HCT116 (cell line): Measurements from ENCODE around the gene INPP5J. TPM values are rescaled to one million over a fixed set of nuclear protein-coding genes. Genes with fewer than 3 reads are reported as not detected.

Experiments used
- ATAC-seq: fragments of 200-7000 bp; cut with Tn5 transposase; 2 replicates; pipeline ENCODE4 v1.9.1; 2020; ENCODE audit warnings: mild to moderate bottlenecking, moderate library complexity
- BruUV-seq: library from RNA; stranded (reverse); fragments of 400-500 nt; replicated peaks from 2 replicates; lab custom pipeline; 2021; lab: Mats Ljungman, UMichigan
- CTCF ChIA-PET: fragments of 300-600 bp; sonication (Branson Sonifier 250); formaldehyde crosslinking; loops from one replicate; lab custom pipeline; 2021; ENCODE audit warnings: antibody characterized with exemption; lab: Charles Lee
- POLR2A ChIA-PET: fragments of 300-600, 350-600 bp; sonication (Branson Sonifier 250); formaldehyde crosslinking; loops from one replicate; lab custom pipeline; 2021; ENCODE audit warnings: antibody characterized with exemption; lab: Charles Lee
- RAD21 ChIA-PET, 2 experiments: fragments of 300-600 bp; sonication (Branson Sonifier 250); formaldehyde crosslinking; loops; one replicate each; lab custom pipeline; 2023; ENCODE audit warnings: low total read pairs in 2 of 2; ENCODE audit not compliant: uncharacterized antibody in 2 of 2, unreplicated experiment in 2 of 2, low non-redundant PET in 1 of 2; lab: Charles Lee
- DNase-seq: peaks from one replicate; pipeline ENCODE4 v3.0.0-alpha.2; 2010; ENCODE audit warnings: low read depth, low spot score
- H2AFZ ChIP-seq: fragments of 200-600 bp; shearing (Covaris generic), sonication (generic); 2 replicates; pipeline ENCODE4 v1.6.1; 2017; ENCODE audit warnings: low read depth, mixed run types, mixed read lengths, antibody characterized with exemption, low read length; ENCODE audit not compliant: poor library complexity, severe bottlenecking
- H3K27ac ChIP-seq: 2 replicates; pipeline ENCODE4 v1.5.1; 2012; ENCODE audit warnings: low read depth, low read length
- H3K27me3 ChIP-seq: fragments of 200-600 bp; sonication (generic); 2 replicates; pipeline ENCODE4 v1.6.1; 2016; ENCODE audit warnings: mixed run types, low read length, mixed read lengths; ENCODE audit not compliant: insufficient read depth
- H3K36me3 ChIP-seq, 2 experiments: fragments of 200-500 bp in 1 of 2; fragments of 200-600 bp in 1 of 2; sonication (Bioruptor generic) in 1 of 2; sonication (generic) in 1 of 2; 2 replicates each; pipeline versions ENCODE4 v1.5.1 to v1.6.1; 2014 to 2016; ENCODE audit warnings: low read length in 2 of 2, inconsistent platforms in 1 of 2, mixed read lengths in 1 of 2, mixed run types in 1 of 2; ENCODE audit not compliant: insufficient read depth in 2 of 2, control insufficient read depth in 1 of 2
- H3K4me1 ChIP-seq, 2 experiments: fragments of 200-600 bp in 1 of 2; sonication (generic) in 1 of 2; 2 replicates each; pipeline versions ENCODE4 v1.5.1 to v1.6.1; 2012 to 2017; ENCODE audit warnings: low read length in 2 of 2, inconsistent platforms in 1 of 2, mild to moderate bottlenecking in 1 of 2, mixed read lengths in 1 of 2, mixed run types in 1 of 2, moderate library complexity in 1 of 2; ENCODE audit not compliant: insufficient read depth in 2 of 2, control insufficient read depth in 1 of 2
- H3K4me2 ChIP-seq: fragments of 200-600 bp; sonication (generic); 2 replicates; pipeline ENCODE4 v1.6.1; 2017; ENCODE audit warnings: mixed run types, low read length, mixed read lengths
- H3K4me3 ChIP-seq, 2 experiments: fragments of 200-600 bp in 1 of 2; sonication (generic) in 1 of 2; replicated peaks in 1 of 2; 2 replicates each; pipeline ENCODE4 v1.5.1; 2011 to 2016; ENCODE audit warnings: low read length in 2 of 2, control low read depth in 1 of 2, low read depth in 1 of 2, mild to moderate bottlenecking in 1 of 2, mixed read lengths in 1 of 2, mixed run types in 1 of 2
- H3K79me2 ChIP-seq: fragments of 200-600 bp; sonication (generic); 2 replicates; pipeline ENCODE4 v1.6.1; 2017; ENCODE audit warnings: mild to moderate bottlenecking, mixed run types, low read length, moderate library complexity, mixed read lengths; ENCODE audit not compliant: insufficient read depth
- H3K9ac ChIP-seq: fragments of 200-600 bp; sonication (generic); 2 replicates; pipeline ENCODE4 v1.6.1; 2016; ENCODE audit warnings: low read length, mixed read lengths
- H3K9me2 ChIP-seq: fragments of 200-600 bp; sonication (generic), shearing (Covaris generic); 2 replicates; pipeline ENCODE4 v1.6.1; 2017; ENCODE audit warnings: mixed run types, mild to moderate bottlenecking, moderate library complexity; ENCODE audit not compliant: insufficient read depth
- H3K9me3 ChIP-seq, 2 experiments: fragments of 200-500 bp in 1 of 2; fragments of 200-600 bp in 1 of 2; sonication (Bioruptor generic) in 1 of 2; sonication (generic) in 1 of 2; 2 replicates each; pipeline ENCODE4 v1.6.1; 2014 to 2017; ENCODE audit warnings: low read length in 2 of 2, mixed read lengths in 2 of 2, inconsistent platforms in 1 of 2, low read depth in 1 of 2, mild to moderate bottlenecking in 1 of 2, mixed run types in 1 of 2, moderate library complexity in 1 of 2; ENCODE audit not compliant: control insufficient read depth in 1 of 2, insufficient read depth in 1 of 2
- H4K20me1 ChIP-seq: fragments of 200-600 bp; sonication (generic), shearing (Covaris generic); 2 replicates; pipeline ENCODE4 v1.6.1; 2017; ENCODE audit warnings: mixed run types, mild to moderate bottlenecking, moderate library complexity; ENCODE audit not compliant: insufficient read depth
- JUND ChIP-seq: IDR thresholded peaks from 2 replicates; pipeline ENCODE4 v1.6.1; 2012
- RAD21 ChIP-seq: IDR thresholded peaks from 2 replicates; pipeline ENCODE4 v1.6.1; 2012; ENCODE audit warnings: low read depth, mild to moderate bottlenecking
- SRF ChIP-seq: IDR thresholded peaks from 2 replicates; pipeline ENCODE4 v1.6.1; 2012; ENCODE audit warnings: low read depth
- TCF7L2 ChIP-seq: IDR thresholded peaks from 2 replicates; pipeline ENCODE4 v1.7.0; 2011; ENCODE audit warnings: borderline replicate concordance, inconsistent platforms; ENCODE audit not compliant: insufficient read depth, insufficient read length; ENCODE audit errors: extremely low read depth
- YY1 ChIP-seq: IDR thresholded peaks from 2 replicates; pipeline ENCODE4 v1.6.1; 2011; ENCODE audit warnings: low read length, low read depth, moderate library complexity, mild to moderate bottlenecking; ENCODE audit not compliant: insufficient replicate concordance; ENCODE audit errors: extremely low read depth
- ZFX ChIP-seq: fragments of 450-650 bp; IDR thresholded peaks from 2 replicates; pipeline ENCODE4 v1.6.1; 2017
- ZNF274 ChIP-seq: fragments of 200-500 bp; sonication (Bioruptor generic); IDR thresholded peaks from 2 replicates; pipeline ENCODE4 v1.6.1; 2014; ENCODE audit warnings: mild to moderate bottlenecking, low read depth, low read length, inconsistent platforms
- intact Hi-C: fragments of 100-400 bp; cut with micrococcal nuclease; formaldehyde crosslinking; loops from 2 replicates; pipeline ENCODE4 v1.10.0; 2022
- total RNA-seq: library from RNA; stranded (reverse); gene quantifications from one replicate; pipeline ENCODE4 v1.2.1, GENCODE V29; 2021; ENCODE audit not compliant: unreplicated experiment
- TF ChIP-seq, protein P1 (sequence below): IDR thresholded peaks from 2 replicates; pipeline ENCODE4 v1.6.1; 2011; ENCODE audit warnings: mild to moderate bottlenecking, low read length, moderate library complexity; ENCODE audit not compliant: insufficient replicate concordance; ENCODE audit errors: extremely low read depth
- TF ChIP-seq, protein P2 (sequence below): IDR thresholded peaks from 2 replicates; pipeline ENCODE4 v1.6.1; 2012

The INPP5J gene
- total RNA-seq, 1 experiment from 2014 or later: 8.9 TPM

DNA sequence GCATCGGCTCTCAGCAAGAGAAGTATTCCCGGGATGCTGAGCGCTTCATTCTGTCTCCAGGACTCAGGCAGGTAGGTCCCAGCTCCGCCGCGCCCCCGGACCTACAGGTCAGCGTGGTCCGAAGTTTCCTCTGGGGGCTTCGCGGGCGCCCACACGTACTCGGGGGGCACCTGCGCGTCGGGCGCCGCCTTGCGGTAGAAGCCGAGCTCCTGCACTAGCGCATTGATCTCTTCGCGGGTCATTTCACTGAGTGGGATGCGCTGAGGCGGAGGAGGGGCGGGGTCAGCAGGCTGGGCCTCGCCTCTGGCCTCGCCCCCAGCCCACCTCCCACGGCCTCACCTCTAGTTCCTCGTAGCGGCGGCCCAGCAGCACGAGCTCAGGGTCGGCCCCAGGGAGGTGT is 17.9 kb upstream of the INPP5J start:
- Histone ChIP-seq H3K9ac (no peak overlapping the region), H3K27ac (no peak overlapping the region), H3K9me2 (no peaks in the 10 kb centered on the region), H3K27me3 (no peaks in the 10 kb centered on the region), H3K79me2 (no peaks in the 10 kb centered on the region; the same call in 1 of the 2 replicates), H3K4me1 (peaks cover 14 to 32% of the 10 kb centered on the region in 2 experiments; a peak in 3 of 4 replicates), H3K4me2 (no peak overlapping the region), H2AFZ (no peak overlapping the region), H3K36me3 (peaks cover 5 to 15% of the 10 kb centered on the region in 2 experiments; a peak in 2 of 4 replicates), H3K9me3 (no peaks in the 10 kb centered on the region), H4K20me1 (no peaks in the 10 kb centered on the region), H3K4me3 (no peak overlapping the region)
- DNase-seq: no peak
- TF ChIP-seq SRF (no peak), RAD21 (no peak), TCF7L2 (no peak), JUND (no peak), YY1 (no peak), ZNF274 (no peak), ZFX (no peak)
- TF ChIP-seq, protein P1, sequence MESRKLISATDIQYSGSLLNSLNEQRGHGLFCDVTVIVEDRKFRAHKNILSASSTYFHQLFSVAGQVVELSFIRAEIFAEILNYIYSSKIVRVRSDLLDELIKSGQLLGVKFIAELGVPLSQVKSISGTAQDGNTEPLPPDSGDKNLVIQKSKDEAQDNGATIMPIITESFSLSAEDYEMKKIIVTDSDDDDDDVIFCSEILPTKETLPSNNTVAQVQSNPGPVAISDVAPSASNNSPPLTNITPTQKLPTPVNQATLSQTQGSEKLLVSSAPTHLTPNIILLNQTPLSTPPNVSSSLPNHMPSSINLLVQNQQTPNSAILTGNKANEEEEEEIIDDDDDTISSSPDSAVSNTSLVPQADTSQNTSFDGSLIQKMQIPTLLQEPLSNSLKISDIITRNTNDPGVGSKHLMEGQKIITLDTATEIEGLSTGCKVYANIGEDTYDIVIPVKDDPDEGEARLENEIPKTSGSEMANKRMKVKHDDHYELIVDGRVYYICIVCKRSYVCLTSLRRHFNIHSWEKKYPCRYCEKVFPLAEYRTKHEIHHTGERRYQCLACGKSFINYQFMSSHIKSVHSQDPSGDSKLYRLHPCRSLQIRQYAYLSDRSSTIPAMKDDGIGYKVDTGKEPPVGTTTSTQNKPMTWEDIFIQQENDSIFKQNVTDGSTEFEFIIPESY: no peak
- TF ChIP-seq, protein P2, sequence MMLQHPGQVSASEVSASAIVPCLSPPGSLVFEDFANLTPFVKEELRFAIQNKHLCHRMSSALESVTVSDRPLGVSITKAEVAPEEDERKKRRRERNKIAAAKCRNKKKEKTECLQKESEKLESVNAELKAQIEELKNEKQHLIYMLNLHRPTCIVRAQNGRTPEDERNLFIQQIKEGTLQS: no peak
- CTCF ChIA-PET: no interaction called here
- POLR2A ChIA-PET: no interaction called here
- no TSS peak for BruUV-seq
- no peak for ATAC-seq
- RAD21 ChIA-PET: no interaction called here
- intact Hi-C loops: no loop called here
